Panc1 (cell line): ENCODE data around the gene SLC4A4.

ENCODE experiments used
- POLR2AphosphoS5 ChIP-seq: IDR thresholded peaks from 2 replicates; pipeline ENCODE4 v1.6.1; 2012; ENCODE audit warnings: mild to moderate bottlenecking, low read depth, low read length, moderate library complexity
- SIN3A ChIP-seq: IDR thresholded peaks from 2 replicates; pipeline ENCODE4 v1.6.1; 2012; ENCODE audit warnings: low read depth, mild to moderate bottlenecking, low read length, moderate library complexity, borderline replicate concordance; ENCODE audit not compliant: insufficient read depth
- TCF7L2 ChIP-seq: IDR thresholded peaks from 2 replicates; pipeline ENCODE4 v1.6.1; 2011; ENCODE audit warnings: mild to moderate bottlenecking, low read depth, low read length, inconsistent platforms
- TF ChIP-seq, protein P1 (sequence below), 2 experiments: IDR thresholded peaks; 2 replicates each; pipeline ENCODE4 v1.6.1; 2011 to 2012; ENCODE audit warnings: low read depth in 2 of 2, control low read depth in 1 of 2, low read length in 1 of 2, mild to moderate bottlenecking in 1 of 2, moderate library complexity in 1 of 2; ENCODE audit not compliant: insufficient read depth in 1 of 2
- TF ChIP-seq, protein P2 (sequence below): fragments of 450-650 bp; IDR thresholded peaks from 2 replicates; pipeline ENCODE4 v1.5.1; 2017; ENCODE audit warnings: mild to moderate bottlenecking

DNA sequence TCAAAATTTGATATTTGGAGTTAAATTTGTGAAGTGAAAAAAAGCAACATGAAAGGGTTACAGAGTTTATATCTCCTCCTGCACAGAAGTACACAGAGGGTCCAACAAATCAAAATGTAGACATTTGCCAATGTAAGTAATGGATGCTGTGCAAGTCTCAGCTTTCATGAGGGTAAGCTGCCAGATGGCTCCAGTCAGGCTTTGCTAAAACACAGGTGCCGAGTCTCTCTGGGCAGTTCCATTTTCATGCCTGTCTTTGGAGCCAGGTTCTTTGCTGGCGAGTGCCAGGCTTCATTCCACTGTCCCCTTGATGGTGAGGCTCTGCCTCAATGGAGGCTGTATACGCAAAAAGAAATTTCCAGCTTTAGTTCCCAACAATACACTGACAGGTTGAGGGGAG is 27.9 kb downstream of the SLC4A4 start:
- TF ChIP-seq, protein P1, sequence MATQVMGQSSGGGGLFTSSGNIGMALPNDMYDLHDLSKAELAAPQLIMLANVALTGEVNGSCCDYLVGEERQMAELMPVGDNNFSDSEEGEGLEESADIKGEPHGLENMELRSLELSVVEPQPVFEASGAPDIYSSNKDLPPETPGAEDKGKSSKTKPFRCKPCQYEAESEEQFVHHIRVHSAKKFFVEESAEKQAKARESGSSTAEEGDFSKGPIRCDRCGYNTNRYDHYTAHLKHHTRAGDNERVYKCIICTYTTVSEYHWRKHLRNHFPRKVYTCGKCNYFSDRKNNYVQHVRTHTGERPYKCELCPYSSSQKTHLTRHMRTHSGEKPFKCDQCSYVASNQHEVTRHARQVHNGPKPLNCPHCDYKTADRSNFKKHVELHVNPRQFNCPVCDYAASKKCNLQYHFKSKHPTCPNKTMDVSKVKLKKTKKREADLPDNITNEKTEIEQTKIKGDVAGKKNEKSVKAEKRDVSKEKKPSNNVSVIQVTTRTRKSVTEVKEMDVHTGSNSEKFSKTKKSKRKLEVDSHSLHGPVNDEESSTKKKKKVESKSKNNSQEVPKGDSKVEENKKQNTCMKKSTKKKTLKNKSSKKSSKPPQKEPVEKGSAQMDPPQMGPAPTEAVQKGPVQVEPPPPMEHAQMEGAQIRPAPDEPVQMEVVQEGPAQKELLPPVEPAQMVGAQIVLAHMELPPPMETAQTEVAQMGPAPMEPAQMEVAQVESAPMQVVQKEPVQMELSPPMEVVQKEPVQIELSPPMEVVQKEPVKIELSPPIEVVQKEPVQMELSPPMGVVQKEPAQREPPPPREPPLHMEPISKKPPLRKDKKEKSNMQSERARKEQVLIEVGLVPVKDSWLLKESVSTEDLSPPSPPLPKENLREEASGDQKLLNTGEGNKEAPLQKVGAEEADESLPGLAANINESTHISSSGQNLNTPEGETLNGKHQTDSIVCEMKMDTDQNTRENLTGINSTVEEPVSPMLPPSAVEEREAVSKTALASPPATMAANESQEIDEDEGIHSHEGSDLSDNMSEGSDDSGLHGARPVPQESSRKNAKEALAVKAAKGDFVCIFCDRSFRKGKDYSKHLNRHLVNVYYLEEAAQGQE (IDR thresholded peaks at IDR 0.05; ENCODE audit: insufficient read depth in 1 of 2, low read depth in 2 of 2, low read length in 1 of 2) = no peak
- TF ChIP-seq, protein P2, sequence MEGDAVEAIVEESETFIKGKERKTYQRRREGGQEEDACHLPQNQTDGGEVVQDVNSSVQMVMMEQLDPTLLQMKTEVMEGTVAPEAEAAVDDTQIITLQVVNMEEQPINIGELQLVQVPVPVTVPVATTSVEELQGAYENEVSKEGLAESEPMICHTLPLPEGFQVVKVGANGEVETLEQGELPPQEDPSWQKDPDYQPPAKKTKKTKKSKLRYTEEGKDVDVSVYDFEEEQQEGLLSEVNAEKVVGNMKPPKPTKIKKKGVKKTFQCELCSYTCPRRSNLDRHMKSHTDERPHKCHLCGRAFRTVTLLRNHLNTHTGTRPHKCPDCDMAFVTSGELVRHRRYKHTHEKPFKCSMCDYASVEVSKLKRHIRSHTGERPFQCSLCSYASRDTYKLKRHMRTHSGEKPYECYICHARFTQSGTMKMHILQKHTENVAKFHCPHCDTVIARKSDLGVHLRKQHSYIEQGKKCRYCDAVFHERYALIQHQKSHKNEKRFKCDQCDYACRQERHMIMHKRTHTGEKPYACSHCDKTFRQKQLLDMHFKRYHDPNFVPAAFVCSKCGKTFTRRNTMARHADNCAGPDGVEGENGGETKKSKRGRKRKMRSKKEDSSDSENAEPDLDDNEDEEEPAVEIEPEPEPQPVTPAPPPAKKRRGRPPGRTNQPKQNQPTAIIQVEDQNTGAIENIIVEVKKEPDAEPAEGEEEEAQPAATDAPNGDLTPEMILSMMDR = no peak
- TF ChIP-seq POLR2AphosphoS5 (no peak), TCF7L2 (no peak), SIN3A (no peak)
